GM19025 (cell line): ENCODE results near the gene AFDN.

Experiments used
- ATAC-seq: cut with Tn5 transposase; IDR thresholded peaks from one replicate; pipeline ENCODE4 v1.9.1; 2021; ENCODE audit warnings: mild to moderate bottlenecking, low read depth, moderate library complexity; ENCODE audit not compliant: unreplicated experiment

The AFDN gene

GRCh38 chr6:167838207-167838748, 11.6 kb downstream of the AFDN start:
- ATAC-seq, result no peak

DNA sequence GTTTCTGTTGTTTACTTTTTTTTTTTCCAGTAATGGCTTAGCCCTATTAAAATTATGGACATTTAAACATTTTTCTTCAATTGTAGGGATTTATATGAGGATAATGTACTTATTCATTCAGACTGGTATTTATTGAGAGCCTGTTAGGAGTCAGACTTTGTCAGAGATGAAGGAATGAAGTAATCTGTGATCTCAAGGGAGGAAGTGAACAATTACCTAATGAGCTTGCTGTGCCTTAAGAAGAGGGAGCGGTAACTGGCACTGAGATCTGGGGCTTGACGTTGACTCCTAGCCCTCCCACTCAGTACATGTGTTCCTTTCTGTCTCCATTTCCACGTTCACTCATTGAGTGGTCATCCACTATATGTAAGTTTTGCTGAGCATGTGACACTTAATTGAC, 12.6 kb downstream of the AFDN start:
- ATAC-seq, result no peak

- no peak for ATAC-seq
These were observed 13.0 kb downstream of the AFDN start for GRCh38 chr6:167839755-167840154.

GRCh38 chr6:167840160-167840525, 13.4 kb downstream of the AFDN start:
- ATAC-seq, result no peak

DNA sequence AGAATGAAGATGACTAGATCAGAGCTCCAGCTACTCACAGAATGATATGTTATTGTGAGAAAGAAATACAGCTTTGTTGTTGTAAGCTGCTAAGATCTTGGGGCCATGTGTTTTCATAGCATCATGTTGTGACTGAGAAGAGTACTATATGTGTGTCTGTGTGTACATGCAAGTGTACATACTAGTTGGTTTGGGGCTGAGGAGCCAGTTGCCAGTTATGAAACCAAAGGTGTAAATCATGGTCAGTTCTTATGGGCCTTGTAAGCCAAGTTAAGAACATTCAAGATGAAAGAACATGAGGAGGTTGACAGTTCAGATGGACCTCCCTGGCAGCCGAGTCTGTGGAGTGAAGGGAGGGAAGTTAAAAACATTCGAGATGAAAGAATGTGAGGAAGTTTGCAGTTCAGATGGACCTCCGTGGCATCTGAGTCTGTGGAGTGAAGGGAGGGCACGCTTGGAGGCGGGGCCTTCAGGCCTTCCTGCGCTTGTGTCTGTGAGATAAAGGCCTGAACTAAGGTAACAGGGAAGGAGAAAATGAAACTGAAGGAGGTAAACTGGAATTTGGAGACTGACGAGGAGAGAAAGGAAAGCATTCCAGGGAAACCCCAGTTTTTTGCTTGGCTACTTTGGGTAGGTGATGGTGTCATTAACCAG, 13.9 kb downstream of the AFDN start:
- no peak for ATAC-seq

DNA sequence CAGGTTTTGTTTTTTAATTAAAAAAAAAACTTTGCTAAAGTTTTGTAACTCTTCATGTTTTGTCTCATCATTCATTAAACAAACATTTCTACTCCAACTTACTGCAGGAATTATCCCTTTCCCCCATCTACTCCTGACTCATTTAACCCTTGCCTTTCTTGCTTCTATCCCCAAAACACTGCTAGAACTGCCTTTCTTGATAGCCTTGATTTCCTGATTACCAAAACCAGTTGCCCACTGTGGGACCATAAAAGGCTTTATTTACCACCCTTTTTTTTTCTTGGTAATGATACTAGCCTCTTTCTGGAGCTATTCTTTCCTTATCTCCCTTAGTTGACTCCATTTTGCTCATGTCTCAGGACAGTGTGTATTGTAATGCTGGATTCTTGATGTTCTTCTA, 15.3 kb downstream of the AFDN start:
- ATAC-seq, result no peak

GRCh38 chr6:167842457-167842856, 15.7 kb downstream of the AFDN start:
- no peak for ATAC-seq

- no peak for ATAC-seq
These were observed 16.3 kb downstream of the AFDN start for GRCh38 chr6:167843023-167843422.

DNA sequence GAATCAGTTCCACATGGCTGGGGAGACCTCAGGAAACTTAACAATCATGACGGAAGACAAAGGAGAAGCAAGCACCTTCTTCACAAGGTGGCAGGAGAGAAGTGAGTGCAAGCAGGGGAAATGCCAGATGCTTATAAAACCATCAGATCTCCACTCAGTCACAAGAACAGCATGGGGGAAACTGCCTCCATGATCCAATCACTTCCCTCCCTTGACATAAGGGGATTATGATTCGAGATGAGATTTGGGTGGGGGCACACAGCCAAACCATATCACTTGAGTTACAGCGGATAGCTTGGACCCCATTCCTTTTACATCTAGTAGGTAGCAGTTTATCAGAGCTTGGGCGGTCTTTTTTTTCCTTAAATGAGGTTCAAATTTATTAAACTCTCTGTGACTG, 19.1 kb downstream of the AFDN start:
- no peak for ATAC-seq

DNA sequence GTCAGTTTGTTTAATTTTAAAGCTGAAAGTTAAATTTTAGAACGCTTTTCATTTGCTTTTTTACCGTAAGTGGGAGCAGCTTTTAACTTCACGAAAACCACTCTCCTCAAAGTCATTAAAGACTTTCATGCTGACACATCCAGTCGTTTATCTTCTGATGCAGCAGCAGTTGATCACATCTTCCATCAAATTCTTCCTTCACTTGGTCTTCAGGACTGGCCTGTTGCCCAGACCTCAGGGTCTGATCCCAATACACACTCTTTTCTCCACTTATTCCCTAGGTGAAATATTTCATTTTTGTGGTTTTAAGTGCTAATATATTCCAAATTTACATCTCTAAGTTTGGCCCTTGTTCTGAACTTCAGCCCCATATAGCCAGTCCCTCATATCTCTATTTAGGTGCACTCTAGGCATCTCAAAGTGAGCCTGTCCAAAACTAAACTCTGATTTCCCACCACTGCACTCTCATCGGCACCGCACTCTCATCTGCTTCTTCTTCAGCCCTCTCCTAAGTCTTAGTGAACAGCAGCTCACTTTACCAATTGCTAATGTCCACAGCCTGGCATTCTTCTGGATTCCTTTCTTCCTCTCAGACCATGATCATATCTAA, 20.4 kb downstream of the AFDN start:
- no peak for ATAC-seq

DNA sequence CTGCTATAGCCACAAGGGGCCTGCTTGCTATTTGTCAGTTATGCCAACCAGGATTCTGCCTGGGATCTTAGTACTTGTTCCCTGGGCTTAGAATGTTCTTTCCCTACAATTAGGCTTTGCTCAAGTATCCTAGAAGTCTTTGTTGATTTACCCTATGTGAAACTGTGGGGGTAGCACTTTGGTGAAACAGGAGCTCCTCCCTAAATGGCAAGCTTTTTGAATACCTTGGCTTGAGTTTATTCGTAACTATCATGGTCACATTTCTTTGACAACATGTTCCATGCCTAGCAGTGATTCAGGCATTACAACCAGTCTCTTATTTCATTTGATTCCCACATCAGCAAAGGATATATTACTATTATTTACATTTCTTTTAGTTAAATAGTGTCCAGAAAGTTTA, 21.2 kb downstream of the AFDN start:
- ATAC-seq, result no peak

- ATAC-seq, result no peak
These were observed 22.1 kb downstream of the AFDN start for GRCh38 chr6:167848783-167849182.

DNA sequence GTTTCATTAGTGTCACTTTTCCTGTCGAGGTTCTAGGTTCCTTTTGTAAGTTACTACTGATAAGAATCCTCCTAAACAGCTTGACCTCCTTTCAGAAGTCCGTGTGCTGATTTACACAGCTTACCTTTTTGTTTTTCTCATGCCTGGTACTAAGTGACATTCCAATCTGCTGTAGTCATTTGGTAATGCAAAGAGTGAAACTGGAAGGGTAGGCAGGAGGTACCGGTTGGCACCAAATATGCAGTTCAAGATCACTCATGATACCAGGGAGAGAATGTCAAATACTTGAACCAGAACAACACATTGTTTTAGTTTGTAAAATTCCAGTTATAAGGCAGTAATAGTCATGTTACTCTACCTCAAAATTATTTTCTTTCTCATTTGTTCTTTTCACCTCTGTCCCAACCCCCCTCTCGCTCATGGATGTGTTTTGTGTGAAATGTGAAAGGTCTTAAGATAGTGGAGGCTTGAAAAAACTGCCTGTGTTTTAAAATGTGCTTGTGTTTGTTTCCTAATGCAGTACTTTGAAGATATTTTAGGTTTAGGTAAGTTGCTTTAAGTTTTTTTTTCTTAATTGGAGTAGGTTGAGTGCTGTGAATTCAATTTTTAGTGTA, 23.2 kb downstream of the AFDN start:
- no peak for ATAC-seq

DNA sequence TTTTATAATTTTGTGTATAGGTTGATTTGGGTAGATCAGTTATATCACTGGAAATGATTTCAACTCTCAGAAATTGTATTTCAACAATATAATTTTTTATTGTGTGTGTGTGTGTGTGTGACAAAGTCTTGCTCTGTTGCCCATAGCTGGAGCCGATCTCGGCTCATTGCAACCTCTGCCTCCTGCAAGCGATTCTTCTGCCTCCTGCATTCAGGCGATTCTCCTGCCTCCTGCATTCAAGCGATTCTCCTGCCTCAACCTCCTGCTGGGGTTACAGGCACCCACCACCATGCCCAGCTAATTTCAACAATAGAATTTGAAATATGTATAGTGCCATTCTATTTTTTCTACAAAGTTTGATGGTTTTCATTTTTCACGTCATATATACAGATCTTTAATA, 24.1 kb downstream of the AFDN start:
- ATAC-seq, result no peak

GRCh38 chr6:167851370-167851952, 24.8 kb downstream of the AFDN start:
- ATAC-seq, result no peak

DNA sequence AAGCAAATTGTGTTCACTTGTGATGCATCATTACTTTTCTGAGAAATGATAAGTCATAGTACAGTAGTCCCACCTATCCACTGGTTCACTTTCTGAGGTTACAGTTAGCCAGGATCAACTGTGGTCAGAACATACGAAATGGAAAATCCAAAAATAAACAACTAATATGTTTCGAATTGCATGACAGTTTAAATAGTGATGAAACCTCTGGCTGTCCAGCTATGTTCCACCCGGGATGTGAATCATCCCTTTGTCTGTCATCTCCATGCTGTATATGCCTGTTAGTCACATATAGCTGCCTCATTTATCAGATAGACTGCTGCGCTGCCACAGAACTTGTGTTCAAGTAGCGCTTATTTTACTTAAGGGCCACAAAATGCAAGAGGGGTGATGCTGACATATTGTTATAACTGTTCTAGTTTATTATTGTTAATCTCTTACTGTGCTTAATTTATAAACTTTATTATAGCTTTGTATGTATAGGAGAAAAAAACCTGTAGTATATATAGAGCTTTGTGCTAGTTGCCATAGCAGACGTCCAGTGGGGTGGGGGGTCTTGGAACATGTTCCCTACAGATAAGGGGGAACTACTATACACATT, 29.2 kb downstream of the AFDN start:
- ATAC-seq, result no peak

GRCh38 chr6:167856474-167856873, 29.8 kb downstream of the AFDN start:
- ATAC-seq, result no peak

GRCh38 chr6:167856999-167857660, 30.4 kb downstream of the AFDN start:
- no peak for ATAC-seq

- no peak for ATAC-seq
These were observed 31.4 kb downstream of the AFDN start for GRCh38 chr6:167858086-167858591.

DNA sequence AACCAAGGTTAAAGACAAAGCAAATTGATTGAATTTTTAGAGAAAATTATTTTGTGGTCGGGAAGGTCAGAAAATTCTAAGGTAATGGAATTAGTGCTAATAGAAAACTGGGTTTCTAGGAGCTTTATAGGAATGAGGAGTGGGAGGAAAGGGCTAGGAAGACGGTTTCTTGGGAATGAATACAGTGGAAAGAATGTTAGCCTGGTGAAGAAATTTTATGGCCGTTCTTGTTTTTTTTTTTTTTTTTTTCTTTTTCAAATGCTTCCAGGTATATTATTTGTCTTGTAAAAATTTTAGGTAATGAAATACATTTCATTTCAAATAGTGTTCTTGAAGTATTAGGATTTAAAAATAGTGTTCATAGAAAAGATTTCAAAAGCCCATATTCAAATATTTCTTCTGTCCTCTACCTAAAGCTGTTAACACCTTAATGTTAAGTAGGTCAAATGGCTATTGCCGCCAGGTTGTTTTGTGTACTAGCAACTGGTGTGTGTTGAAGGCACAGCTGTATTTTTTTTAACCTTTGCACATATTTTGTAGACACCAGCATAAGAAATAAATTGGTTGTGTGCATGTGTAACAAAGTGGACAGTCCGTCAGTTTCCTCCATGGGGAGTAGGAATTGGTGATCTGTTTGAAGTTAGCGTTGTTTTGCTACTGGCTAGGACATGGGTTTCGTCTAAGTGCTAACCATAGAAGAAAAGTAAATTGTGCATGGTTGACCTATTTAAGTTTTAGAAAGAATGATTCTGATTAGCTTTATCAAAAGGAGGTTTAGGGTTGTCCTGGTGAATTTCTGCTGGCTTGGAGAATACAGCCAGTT, 32.3 kb downstream of the AFDN start:
- no peak for ATAC-seq
